Hindlimb muscle (tissue), 1 donor: Measurements from ENCODE around the gene KCTD3. TPM values are rescaled to one million over a fixed set of nuclear protein-coding genes. Genes with fewer than 3 reads are reported as not detected.

ENCODE experiments used
- DNase-seq: peaks from one replicate; pipeline ENCODE4 v3.0.0-alpha.2; 2013
- polyA plus RNA-seq: library from polyadenylated mRNA; unstranded; fragments of 120-200 nt; gene quantifications from one replicate; pipeline ENCODE4 v1.2.1, GENCODE V29; 2013; ENCODE audit not compliant: insufficient read length

Gene KCTD3
- polyA plus RNA-seq, 1 donor = 41.4 TPM

- no peak for DNase-seq
Measured at GRCh38 chr1:215660259-215660658, 93.2 kb downstream of the KCTD3 start.

GRCh38 chr1:215661033-215661432 is 93.9 kb downstream of the KCTD3 start:
- no peak for DNase-seq

GRCh38 chr1:215665215-215665614 is 98.1 kb downstream of the KCTD3 start:
- DNase-seq = no peak

GRCh38 chr1:215667761-215668160 is 100.7 kb downstream of the KCTD3 start:
- DNase-seq = no peak

- no peak for DNase-seq
Measured at GRCh38 chr1:215669806-215670491, 102.8 kb downstream of the KCTD3 start.
